ENCODE results near the gene G6PD. TPM values are rescaled to one million over a fixed set of nuclear protein-coding genes. Genes with fewer than 3 reads are reported as not detected.
"Not testable (repeated sequence)": the region's sequence is repeated elsewhere in the genome, so short reads cannot be mapped to it uniquely, and the experiment has no call there.

The G6PD gene
- total RNA-seq, 1 experiment from 2014 or later = 24.3 TPM

DNA sequence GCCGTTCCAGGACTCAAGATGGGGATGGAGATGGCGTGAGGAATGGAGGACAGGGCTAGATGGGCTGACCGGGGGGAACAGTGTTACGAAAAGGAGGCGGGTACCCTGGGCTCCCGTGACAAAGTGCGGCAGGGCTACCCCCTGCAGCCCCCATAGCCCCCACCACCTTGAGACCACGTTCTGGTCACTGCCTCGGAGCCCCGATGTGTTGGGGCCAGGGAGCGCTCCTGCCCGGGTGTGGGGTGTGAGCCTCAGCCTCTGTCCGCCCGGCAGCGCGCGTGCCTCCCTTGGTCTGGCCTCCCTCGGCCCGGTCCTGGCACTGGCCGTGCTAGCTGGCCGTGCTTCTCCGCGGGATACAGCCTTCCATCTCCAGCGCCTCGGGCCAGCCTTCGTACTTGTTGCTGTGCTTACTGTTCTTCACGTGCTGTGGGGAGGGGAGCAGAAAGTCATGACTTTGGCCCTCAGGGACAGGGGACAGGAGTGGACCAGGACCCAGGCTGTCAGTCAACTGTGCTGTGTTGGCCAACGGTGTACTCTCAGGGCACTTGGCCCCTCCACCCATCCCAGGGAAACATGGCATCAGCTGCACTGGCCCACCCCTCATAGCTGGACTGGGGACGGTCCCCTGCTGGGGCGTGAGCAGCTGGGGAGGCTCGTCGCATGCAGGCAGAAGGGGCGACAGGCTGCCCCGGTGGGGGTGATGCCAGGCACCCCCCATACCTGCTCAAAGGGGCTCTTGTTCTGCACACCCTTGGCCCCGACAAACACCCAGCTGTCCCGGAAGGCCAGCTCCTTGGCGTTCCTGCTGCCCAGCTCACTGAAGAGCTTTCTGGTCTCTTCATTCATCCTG is 39.9 kb downstream of the G6PD start:
- no peaks in the 10 kb centered on the region for H3K9me2 ChIP-seq (replicated peaks; ENCODE audit: insufficient read depth, low read length)
- no peaks in the 10 kb centered on the region for H3K79me2 ChIP-seq (ENCODE audit: low read length)
- no peaks in the 10 kb centered on the region for H3K27me3 ChIP-seq (ENCODE audit: low read length)
- no peaks in the 10 kb centered on the region for H3K36me3 ChIP-seq (ENCODE audit: insufficient read depth, low read length)
- H3K9me3 ChIP-seq (ENCODE audit: low read length) = no peaks in the 10 kb centered on the region
- H3K9ac ChIP-seq (ENCODE audit: low read length) = no peak overlapping the region
- H3K4me2 ChIP-seq (ENCODE audit: low read depth, low read length, poor library complexity, severe bottlenecking) = no peak overlapping the region
- no peak overlapping the region for H2AFZ ChIP-seq (ENCODE audit: low read length)
- no peak for DNase-seq
- H4K20me1 ChIP-seq (ENCODE audit: insufficient read depth, low read depth, low read length) = no peaks in the 10 kb centered on the region
- H3K4me3 ChIP-seq (ENCODE audit: low read length) = no peak overlapping the region
- no peak overlapping the region for H3K27ac ChIP-seq (ENCODE audit: low read length)
- no peaks in the 10 kb centered on the region for H3K4me1 ChIP-seq (ENCODE audit: low read length)

DNA sequence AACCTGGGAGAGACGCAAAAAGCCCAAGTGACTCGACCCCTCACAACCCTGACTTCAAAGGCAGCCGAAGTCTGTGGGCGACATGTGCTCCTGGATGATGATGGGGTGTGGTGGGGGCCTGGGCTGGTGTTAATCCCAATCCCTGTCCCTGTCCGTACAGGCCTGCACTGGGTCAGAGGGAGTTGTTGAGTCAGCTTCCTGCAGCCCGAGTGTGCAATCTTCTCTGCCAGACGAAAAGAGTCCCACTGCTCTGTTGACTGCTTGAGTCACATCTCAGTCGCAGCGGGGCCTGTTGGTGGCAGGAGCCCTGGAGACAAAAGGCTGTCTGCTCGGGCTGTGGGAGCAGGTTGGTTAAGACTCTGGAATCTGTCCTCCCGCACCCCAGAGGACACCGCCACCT is 40.9 kb downstream of the G6PD start:
- no peak for DNase-seq
- H3K4me3 ChIP-seq (ENCODE audit: low read length) = no peak overlapping the region
- no peak overlapping the region for H2AFZ ChIP-seq (ENCODE audit: low read length)
- H3K4me1 ChIP-seq (ENCODE audit: low read length) = no peaks in the 10 kb centered on the region
- no peaks in the 10 kb centered on the region for H4K20me1 ChIP-seq (ENCODE audit: insufficient read depth, low read depth, low read length)
- H3K9me2 ChIP-seq (replicated peaks; ENCODE audit: insufficient read depth, low read length) = no peaks in the 10 kb centered on the region
- H3K9me3 ChIP-seq (ENCODE audit: low read length) = no peaks in the 10 kb centered on the region
- H3K27me3 ChIP-seq (ENCODE audit: low read length) = no peaks in the 10 kb centered on the region
- H3K36me3 ChIP-seq (ENCODE audit: insufficient read depth, low read length) = no peaks in the 10 kb centered on the region
- no peak overlapping the region for H3K27ac ChIP-seq (ENCODE audit: low read length)
- no peak overlapping the region for H3K4me2 ChIP-seq (ENCODE audit: low read depth, low read length, poor library complexity, severe bottlenecking)
- H3K79me2 ChIP-seq (ENCODE audit: low read length) = no peaks in the 10 kb centered on the region
- no peak overlapping the region for H3K9ac ChIP-seq (ENCODE audit: low read length)

DNA sequence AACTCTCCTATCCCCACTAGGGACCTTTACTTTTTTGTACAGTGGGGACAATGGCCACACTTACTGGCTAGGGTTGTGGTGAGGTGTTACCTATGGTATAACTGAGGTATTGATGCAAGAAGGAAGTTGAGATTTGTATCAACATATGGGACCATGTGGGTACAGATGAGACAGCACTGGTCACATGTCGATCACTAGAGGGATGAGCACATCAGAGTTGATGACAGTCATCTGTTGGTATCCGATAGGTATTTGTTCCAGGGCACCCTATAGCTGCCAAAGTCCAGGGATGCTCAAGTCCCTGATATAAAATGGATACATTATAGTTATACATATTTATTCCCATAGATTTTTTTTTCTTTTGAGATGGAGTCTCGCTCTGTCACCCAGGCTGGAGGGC is 43.7 kb downstream of the G6PD start:
- no peaks in the 10 kb centered on the region for H3K9me2 ChIP-seq (replicated peaks; ENCODE audit: insufficient read depth, low read length)
- H3K27me3 ChIP-seq (ENCODE audit: low read length) = no peaks in the 10 kb centered on the region
- H3K4me2 ChIP-seq (ENCODE audit: low read depth, low read length, poor library complexity, severe bottlenecking) = no peak overlapping the region
- no peak overlapping the region for H3K4me3 ChIP-seq (ENCODE audit: low read length)
- no peaks in the 10 kb centered on the region for H4K20me1 ChIP-seq (ENCODE audit: insufficient read depth, low read depth, low read length)
- no peaks in the 10 kb centered on the region for H3K36me3 ChIP-seq (ENCODE audit: insufficient read depth, low read length)
- DNase-seq = no peak
- no peaks in the 10 kb centered on the region for H3K79me2 ChIP-seq (ENCODE audit: low read length)
- no peaks in the 10 kb centered on the region for H3K9me3 ChIP-seq (ENCODE audit: low read length)
- H3K27ac ChIP-seq (ENCODE audit: low read length) = no peak overlapping the region
- no peak overlapping the region for H2AFZ ChIP-seq (ENCODE audit: low read length)
- no peak overlapping the region for H3K9ac ChIP-seq (ENCODE audit: low read length)
- H3K4me1 ChIP-seq (ENCODE audit: low read length) = peaks cover 17% of the 10 kb centered on the region

DNA sequence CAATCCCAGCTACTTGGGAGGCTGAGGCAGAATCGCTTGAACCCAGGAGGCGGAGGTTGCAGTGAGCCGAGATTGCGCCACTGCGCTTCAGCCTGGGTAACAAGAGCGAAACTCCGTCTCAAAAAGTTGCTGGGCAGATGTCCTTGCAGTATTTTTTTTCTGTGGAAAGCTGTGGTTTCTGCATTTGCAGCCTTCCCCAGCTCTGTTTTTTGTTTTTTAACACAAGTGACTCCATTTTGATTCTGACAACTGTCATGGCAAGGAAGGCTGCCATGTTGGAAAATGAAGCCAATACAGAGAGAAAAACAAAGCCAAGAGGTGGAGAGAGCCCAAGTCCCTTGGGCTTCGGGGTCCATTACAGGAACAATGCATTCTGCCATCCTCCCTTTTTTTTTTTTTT is 44.5 kb downstream of the G6PD start:
- no peaks in the 10 kb centered on the region for H3K79me2 ChIP-seq (ENCODE audit: low read length)

DNA sequence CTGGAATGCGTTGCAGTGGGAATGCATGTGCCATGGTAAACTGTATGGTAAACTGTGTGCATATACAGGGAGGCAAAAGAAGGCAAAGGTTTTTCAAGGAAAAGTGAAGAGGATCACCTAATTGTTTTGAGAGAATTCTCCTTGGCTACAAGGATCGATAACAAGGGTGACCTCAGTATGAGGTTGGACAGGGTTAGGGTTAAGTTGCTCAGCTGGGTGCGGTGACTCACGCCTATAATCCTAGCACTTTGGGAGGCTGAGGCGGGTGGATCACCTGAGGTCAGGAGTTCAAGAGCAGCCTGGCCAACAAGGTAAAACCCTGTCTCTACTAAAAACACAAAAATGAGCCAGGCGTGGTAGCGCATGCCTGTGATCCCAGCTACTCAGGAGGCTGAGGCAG is 45.2 kb downstream of the G6PD start:
- not testable (repeated sequence) for H3K27me3 ChIP-seq (ENCODE audit: low read length); H3K79me2 ChIP-seq (ENCODE audit: low read length); H3K27ac ChIP-seq (ENCODE audit: low read length); H3K4me2 ChIP-seq (ENCODE audit: low read depth, low read length, poor library complexity, severe bottlenecking); DNase-seq; H3K9ac ChIP-seq (ENCODE audit: low read length); H3K4me3 ChIP-seq (ENCODE audit: low read length); H2AFZ ChIP-seq (ENCODE audit: low read length); H3K9me2 ChIP-seq (replicated peaks; ENCODE audit: insufficient read depth, low read length); H4K20me1 ChIP-seq (ENCODE audit: insufficient read depth, low read depth, low read length); H3K36me3 ChIP-seq (ENCODE audit: insufficient read depth, low read length); H3K9me3 ChIP-seq (ENCODE audit: low read length)
- H3K4me1 ChIP-seq (ENCODE audit: low read length) = peaks cover 32% of the 10 kb centered on the region

More for the DNA sequence above, 44.5 kb downstream of the G6PD start:
- Histone ChIP-seq H3K36me3 (ENCODE audit: insufficient read depth, low read length) (no peaks in the 10 kb centered on the region), H3K9me2 (replicated peaks; ENCODE audit: insufficient read depth, low read length) (no peaks in the 10 kb centered on the region), H3K27ac (ENCODE audit: low read length) (no peak overlapping the region), H2AFZ (ENCODE audit: low read length) (no peak overlapping the region), H3K27me3 (ENCODE audit: low read length) (no peaks in the 10 kb centered on the region), H3K4me2 (ENCODE audit: low read depth, low read length, poor library complexity, severe bottlenecking) (no peak overlapping the region), H3K4me1 (ENCODE audit: low read length) (peaks cover 26% of the 10 kb centered on the region), H4K20me1 (ENCODE audit: insufficient read depth, low read depth, low read length) (no peaks in the 10 kb centered on the region), H3K9me3 (ENCODE audit: low read length) (no peaks in the 10 kb centered on the region), H3K4me3 (ENCODE audit: low read length) (no peak overlapping the region), H3K9ac (ENCODE audit: low read length) (no peak overlapping the region)
- no peak for DNase-seq

DNA sequence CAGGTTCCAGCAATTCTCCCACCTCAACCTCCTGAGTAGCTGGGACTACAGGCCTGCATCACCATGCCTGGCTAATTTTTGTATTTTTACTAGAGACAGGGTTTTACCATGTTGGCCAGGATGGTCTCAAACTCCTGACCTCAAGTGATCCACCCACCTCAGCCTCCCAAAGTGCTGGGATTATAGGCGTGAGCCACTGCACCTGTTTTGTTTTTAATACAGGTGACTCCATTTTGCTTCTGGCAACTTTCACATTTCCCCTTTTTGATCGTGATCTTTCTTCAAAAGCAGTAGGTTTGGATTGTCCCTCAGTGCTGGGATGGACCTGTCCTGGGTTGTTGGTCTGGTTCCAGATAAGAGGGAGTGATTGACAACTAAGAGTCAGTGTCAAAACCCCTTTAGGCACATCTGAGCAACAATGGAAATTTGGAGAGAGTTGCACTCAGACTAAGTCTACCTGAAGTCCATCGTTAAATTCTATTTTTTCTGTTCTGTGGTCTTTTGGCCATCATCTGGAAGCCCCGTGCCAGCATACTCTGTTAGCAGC is 50.0 kb downstream of the G6PD start:
- H4K20me1 ChIP-seq (ENCODE audit: insufficient read depth, low read depth, low read length); H3K9me2 ChIP-seq (replicated peaks; ENCODE audit: insufficient read depth, low read length); H3K79me2 ChIP-seq (ENCODE audit: low read length); H3K9me3 ChIP-seq (ENCODE audit: low read length); H2AFZ ChIP-seq (ENCODE audit: low read length); H3K36me3 ChIP-seq (ENCODE audit: insufficient read depth, low read length); DNase-seq; H3K4me3 ChIP-seq (ENCODE audit: low read length); H3K27me3 ChIP-seq (ENCODE audit: low read length): not testable (repeated sequence)
- Histone ChIP-seq H3K9ac (ENCODE audit: low read length) (0 out of 2 replicates have a peak overlapping the region, but pooled peaks have one; percentile 14), H3K4me2 (ENCODE audit: low read depth, low read length, poor library complexity, severe bottlenecking) (peak overlapping the region; percentile 44), H3K4me1 (ENCODE audit: low read length) (peaks cover 50% of the 10 kb centered on the region), H3K27ac (ENCODE audit: low read length) (peak overlapping the region; percentile 88)

DNA sequence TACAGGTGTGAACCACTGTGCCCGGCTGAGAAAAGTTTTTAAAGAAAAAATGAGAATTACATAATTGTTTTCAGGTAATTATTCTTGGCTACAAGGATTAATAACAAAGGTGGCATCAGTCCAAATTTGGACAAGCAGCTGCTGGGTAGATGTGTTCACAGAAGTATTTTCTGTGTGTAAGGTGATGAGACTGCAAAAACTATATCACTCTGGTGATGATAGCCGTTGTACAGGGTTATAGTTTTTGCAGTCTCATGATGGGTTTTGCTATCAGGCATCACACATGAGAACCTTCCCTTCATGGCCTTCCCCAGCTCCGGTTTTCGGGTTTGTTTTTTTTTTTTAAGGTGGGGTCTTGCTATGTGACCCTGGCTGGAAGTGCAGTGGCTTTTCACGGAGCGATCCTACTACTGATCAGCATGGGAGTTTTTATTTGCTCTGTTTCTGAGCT is 51.1 kb downstream of the G6PD start:
- Histone ChIP-seq H3K4me2 (ENCODE audit: low read depth, low read length, poor library complexity, severe bottlenecking) (no peak overlapping the region), H3K9me3 (ENCODE audit: low read length) (no peaks in the 10 kb centered on the region), H3K79me2 (ENCODE audit: low read length) (no peaks in the 10 kb centered on the region), H3K4me1 (ENCODE audit: low read length) (peaks cover 54% of the 10 kb centered on the region), H3K9ac (ENCODE audit: low read length) (no peak overlapping the region), H3K36me3 (ENCODE audit: insufficient read depth, low read length) (no peaks in the 10 kb centered on the region), H4K20me1 (ENCODE audit: insufficient read depth, low read depth, low read length) (no peaks in the 10 kb centered on the region), H3K27ac (ENCODE audit: low read length) (0 out of 2 replicates have a peak overlapping the region, but pooled peaks have one; percentile 88), H3K4me3 (ENCODE audit: low read length) (no peak overlapping the region), H2AFZ (ENCODE audit: low read length) (no peak overlapping the region), H3K9me2 (replicated peaks; ENCODE audit: insufficient read depth, low read length) (no peaks in the 10 kb centered on the region), H3K27me3 (ENCODE audit: low read length) (no peaks in the 10 kb centered on the region)
- no peak for DNase-seq

DNA sequence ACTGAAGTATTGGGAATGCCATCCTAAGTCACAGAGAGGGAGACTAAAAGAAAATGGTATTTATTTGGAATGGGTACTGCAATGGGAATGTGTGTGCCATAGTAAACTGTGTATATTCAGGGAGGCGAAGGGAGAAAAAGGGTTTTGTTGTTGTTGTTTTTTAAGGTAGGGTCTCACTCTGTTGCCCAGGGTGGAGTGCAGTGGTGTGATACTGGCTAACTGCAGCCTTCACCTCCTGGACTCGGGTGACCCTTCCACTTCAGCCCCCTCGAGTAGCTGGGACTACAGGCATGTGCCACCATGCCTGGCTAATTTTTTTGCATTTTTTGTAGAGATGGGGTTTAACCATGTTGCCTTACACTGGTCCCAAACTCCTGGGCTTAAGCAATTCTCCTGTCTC is 51.9 kb downstream of the G6PD start:
- no peak for DNase-seq
- no peak overlapping the region for H3K27ac ChIP-seq (ENCODE audit: low read length)

More for the DNA sequence above, 51.9 kb downstream of the G6PD start:
- H2AFZ ChIP-seq (ENCODE audit: low read length) = no peak overlapping the region
- H3K27me3 ChIP-seq (ENCODE audit: low read length) = no peaks in the 10 kb centered on the region
- no peak overlapping the region for H3K4me3 ChIP-seq (ENCODE audit: low read length)
- peaks cover 53% of the 10 kb centered on the region for H3K4me1 ChIP-seq (ENCODE audit: low read length)
- no peaks in the 10 kb centered on the region; the same call in 1 of the 2 replicates for H4K20me1 ChIP-seq (ENCODE audit: insufficient read depth, low read depth, low read length)
- H3K36me3 ChIP-seq (ENCODE audit: insufficient read depth, low read length) = no peaks in the 10 kb centered on the region
- H3K79me2 ChIP-seq (ENCODE audit: low read length) = peaks cover 4% of the 10 kb centered on the region
- no peaks in the 10 kb centered on the region for H3K9me3 ChIP-seq (ENCODE audit: low read length)
- no peak overlapping the region for H3K4me2 ChIP-seq (ENCODE audit: low read depth, low read length, poor library complexity, severe bottlenecking)
- no peak overlapping the region for H3K9ac ChIP-seq (ENCODE audit: low read length)
- no peaks in the 10 kb centered on the region for H3K9me2 ChIP-seq (replicated peaks; ENCODE audit: insufficient read depth, low read length)

All from Karpas-422 (cell line).